ENCODE measurements around the gene ERMAP.

The ERMAP gene, protein sequence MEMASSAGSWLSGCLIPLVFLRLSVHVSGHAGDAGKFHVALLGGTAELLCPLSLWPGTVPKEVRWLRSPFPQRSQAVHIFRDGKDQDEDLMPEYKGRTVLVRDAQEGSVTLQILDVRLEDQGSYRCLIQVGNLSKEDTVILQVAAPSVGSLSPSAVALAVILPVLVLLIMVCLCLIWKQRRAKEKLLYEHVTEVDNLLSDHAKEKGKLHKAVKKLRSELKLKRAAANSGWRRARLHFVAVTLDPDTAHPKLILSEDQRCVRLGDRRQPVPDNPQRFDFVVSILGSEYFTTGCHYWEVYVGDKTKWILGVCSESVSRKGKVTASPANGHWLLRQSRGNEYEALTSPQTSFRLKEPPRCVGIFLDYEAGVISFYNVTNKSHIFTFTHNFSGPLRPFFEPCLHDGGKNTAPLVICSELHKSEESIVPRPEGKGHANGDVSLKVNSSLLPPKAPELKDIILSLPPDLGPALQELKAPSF

DNA sequence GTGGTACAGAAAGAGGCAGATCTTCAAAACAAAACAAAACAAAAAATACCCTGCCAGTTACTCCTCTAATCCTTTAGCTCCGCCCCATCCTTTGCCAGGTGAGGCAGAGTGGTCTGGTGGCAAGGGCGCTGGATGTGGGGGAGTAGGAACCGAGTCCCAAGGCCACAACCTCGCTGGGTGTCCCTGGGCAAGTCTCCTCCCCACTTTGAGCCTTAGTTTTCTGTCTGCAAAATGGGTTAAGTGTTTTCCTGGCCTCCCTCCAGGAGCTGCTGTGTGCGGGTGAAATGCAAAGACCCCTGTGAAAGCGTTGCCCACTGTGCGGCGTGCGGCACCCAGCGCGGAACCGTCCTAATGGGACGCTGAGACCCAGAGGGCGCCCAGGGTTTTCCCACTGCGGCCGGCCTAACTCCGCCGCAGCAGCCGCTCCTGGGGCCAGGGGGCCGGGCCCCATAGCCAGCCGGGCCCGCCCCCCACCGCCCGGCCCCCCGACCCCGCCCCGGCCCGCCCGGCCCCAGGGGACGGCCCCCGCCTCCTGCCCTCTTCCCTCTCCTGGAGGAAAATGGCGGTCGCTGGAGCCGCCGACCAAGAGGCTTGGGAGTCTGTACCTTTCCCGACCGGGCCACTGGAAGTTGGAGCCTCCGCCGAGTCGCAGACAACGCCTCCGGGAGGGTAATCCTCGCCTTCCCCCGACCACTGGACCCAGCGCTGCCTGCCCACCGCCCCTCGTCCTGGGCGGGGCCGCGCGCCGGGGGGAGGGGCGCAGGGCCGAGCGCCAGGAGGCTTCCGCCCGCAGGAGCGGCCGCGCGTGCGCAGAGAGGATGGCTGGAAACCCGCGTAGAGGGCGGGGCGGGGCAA lies at the start of gene ERMAP, which contains the start of gene SVBP:
Gene ERMAP (plus strand): TSS at position 538 of the 855 bp plus-strand sequence. CDS start 13,327 bp downstream, outside the sequence.
Gene SVBP (minus strand): TSS at position 813 of the 855 bp plus-strand sequence. CDS start 853 bp downstream, outside the sequence.
- DNase-seq, result peak; percentile 79 to 88

DNA sequence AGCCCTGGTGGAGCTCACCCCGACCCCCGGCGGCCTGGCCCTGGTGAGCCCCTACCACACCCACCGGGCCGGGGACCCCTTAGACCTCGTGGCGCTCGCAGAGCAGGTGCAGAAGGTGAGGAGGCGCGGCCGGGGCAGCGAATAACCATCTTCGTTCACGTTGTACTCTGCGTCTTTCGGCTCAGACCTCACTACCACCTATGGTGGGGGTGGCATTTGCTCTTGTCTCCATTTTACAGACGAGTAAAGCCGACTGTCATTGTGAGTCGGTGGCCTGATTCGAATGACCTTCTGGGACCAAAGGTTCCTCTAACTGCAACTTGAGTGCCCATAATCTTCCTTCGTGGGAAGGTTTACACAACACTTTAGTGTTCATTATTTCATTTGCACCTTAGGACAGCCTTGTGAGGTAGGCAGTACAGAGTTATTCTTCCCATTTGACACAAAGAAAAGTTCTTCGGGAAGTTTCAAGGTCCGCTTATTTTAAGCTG lies 49.4 kb upstream of the ERMAP start:
- no peak for DNase-seq

DNA sequence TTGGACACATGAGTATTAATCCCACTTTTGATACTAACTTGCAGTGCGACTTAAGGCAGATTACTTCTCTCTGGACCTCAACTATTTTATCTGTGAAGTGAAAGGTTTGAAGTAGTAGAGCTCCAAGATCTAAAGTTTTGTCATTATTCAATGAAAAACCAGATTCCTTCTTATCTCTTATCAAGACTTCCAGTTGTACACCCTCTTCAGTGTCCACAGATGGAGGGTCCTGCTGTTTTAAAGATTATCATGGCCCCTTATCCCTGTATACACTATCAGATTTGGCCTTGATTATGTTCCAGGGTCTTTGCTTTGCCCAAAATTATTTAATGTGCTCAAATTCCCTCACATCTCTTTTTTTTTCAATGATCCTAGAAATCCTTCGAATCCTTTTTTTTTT lies 48.8 kb upstream of the ERMAP start:
- DNase-seq, result no peak

DNA sequence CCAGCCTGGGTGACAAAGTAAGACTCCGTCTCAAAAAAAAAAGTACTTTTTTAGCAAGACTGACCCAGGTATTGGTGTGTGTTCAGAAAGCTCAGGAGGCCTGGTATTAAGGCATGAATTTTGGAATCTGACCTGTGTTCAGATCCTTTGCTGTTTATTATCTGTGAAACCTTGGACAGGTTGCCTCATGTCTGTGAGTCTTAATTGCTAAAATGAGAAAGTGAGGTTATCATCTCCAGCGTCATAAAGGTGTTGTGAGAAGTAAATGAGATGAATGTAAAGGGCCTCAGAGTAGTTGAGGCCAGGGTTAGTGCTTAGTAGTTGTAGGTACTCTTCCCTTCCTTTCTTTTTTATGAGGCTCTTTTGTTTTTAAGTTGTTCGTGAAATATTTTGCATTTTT lies 47.1 kb upstream of the ERMAP start:
- no peak for DNase-seq

DNA sequence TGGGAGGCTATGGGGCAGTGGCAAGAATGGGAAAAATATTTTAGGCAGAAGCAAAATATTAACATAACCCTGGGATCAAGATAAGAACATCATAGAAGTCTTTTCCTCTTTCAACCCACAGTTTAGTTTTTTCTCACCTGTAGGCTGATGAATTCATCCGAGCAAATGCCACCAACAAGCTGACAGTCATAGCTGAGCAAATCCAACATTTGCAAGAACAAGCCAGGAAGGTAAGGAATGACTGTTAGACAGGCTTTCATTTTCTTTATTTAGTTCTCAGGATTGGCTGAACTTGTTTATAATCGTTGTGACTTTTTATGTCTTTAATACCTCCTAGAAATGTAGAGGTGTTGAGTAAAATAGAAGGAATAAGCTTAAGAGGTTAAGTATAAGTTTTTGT lies 43.5 kb upstream of the ERMAP start:
- DNase-seq, result no peak

DNA sequence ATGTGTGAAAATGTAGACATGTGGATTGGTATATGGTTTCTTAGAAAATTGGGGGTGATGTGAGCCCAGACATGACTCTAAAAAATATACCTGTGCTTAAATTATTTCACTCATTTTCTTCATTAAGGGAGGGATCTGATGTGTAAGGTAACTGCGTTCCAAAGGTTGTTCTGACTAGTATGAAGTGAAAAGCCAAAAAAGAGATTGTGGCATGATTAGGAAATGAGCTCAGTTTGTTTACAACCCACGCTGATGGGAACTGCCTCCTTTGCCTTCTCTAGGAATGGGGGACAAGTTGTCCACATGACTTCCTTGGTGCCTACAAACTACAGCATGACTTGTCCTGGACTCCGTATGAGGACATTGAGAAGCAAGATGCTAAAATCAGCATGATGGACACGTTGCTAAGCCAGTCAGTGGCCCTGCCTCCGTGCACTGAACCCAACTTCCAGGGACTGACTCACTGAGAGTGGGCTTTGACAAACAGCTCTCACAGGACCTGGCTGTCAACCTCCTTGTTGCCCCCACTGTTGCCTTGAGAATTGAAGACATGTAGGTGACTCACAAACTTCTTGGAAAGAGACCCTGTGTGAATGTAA lies 41.9 kb upstream of the ERMAP start:
- no peak for DNase-seq

DNA sequence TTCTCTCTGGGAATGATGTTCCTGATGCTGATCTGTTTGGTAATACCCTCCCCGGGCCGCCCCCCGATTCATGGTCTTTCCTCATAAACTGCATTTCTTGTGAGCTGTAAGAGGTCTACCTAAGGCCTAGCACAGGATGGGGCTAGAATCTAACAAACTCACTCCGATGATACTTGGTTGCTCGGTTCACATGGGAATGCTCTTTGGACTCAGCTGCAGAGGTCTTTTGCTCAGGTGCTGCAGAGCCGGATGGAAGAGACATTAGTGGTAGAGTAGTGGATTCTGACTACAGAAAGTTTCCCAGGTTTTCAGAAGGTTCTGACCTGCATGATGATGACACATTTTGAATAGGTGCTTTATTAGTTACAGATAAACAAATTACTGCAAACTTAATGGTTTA lies 40.4 kb upstream of the ERMAP start:
- no peak for DNase-seq

DNA sequence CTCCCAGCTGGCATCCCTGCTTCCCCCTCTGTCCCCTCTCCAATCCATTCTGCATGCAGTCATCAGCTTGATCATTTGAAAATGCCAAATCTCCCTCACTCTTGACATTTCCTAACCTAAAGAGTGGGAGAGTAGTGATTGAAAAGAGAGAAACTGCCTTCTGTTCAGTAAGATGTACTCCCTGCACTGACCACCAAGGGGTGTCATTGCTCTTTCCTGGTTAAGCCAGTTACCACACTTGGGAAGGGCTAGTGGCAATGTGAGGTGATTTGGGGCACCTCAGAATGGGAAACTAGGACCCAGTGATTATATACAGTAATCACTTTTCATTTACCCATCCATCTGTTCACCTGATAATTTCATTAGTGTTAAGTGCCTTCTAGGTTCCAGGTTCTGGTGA lies 39.1 kb upstream of the ERMAP start:
- no peak for DNase-seq

DNA sequence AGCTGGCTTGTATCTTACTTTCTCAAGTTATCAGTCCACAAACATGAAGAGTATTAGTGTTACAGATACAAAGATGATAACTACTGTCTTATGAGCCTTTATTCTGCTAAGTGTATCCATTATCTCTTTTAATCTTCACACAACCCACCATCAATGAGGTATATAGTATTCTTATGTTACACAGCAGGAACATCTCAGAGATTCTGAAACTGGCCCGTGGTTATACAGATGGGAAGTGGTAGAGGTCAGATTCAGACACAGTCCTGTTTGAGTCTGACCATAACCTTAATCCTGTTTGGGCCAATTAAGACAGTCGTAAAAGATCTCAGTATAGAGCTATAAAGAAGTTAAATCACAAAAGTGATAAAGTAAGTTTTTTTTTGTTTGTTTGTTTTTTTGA lies 37.2 kb upstream of the ERMAP start:
- DNase-seq, result no peak

DNA sequence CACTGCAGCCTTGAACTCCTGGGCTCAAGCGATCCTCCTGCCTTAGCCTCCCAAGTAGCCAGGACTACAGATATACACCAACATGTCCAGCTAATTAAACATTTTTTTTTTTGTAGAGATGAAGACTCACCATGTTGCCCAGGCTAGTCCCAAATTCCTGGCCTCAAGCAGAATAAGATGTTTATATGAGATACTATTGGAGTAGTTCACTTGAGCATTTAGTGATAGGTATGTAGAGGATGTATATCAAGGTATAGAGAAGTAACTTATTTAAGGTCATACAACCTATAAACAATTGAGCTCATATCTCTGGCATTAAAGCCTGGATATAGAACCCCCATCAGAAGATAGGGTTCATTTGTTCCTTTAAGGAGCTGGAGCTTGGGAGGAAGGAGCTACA lies 36.7 kb upstream of the ERMAP start:
- no peak for DNase-seq

DNA sequence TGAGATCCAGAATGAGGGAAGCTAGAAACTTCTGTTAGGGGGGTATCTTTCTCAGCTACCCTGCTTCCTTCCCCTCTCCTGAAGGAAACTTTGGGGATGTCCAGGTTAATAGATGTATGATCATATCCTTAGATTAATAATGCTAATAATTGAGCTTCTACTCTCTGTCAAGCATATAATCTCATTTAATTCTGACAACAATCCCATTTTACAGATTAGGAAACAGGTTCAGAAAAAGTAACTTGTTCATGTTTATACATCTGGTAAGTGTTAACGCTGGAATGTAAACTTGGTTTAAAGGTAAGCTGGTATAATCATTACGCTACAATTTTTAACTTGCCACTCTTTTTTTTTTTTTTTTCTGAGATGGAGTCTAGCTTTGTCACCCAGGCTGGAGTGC lies 33.8 kb upstream of the ERMAP start:
- no peak for DNase-seq

DNA sequence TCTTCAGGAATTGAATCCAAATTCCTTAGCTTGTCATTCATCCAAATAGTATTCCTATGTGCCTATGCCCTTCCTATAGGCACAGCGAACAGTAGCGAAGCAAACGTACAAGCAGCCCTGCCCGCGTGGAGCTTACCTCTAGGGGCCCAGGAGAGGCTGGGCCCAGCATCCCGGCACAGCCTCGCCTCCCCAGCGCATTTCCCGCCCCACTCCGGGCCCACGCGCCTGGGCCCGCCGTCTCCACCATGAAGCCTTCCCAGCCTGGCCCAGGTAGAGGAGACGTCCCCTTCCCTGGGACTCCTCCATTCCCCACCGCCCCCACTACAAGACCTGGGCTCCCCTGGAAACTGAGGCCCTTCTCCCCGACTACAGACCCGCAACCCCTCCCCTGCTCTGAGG lies 32.4 kb upstream of the ERMAP start:
- no peak for DNase-seq

DNA sequence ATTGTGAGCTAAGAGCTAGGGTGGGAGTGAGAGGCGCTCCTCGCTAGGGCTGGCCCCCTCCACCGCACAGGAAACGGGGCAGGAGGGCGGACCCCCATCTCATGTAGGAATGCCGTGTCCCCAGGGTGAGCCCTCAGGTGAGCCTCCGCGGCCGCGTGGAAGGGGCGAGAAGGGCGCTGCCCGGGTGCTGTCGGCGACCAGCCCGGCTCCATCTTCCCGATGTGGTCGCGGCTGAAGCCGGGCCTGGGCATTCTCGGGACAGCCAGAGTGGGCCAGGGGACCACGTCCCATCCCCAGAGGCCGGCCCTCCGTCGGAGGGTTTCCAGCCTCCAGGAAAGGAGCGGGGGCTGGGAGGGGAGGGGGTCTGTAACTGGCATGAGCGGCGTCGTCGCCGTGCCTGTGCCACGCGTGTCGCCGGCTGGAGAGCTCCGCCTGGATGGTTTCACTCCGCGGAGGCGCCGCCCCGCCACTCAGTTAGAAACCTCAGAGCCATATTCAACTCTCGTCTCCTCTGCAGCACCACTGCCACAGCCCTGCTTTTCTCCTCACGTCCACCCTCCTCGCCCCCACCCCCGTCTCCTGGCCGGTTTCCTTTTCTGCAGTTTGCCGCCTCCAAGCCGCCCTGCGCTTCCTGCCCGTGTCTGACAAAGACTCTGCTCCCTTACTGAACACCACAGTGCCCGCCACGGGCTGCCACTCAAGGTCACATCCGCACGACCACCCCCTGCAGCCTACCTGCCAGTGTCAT lies 31.8 kb upstream of the ERMAP start, which contains the start of gene TMEM269:
Gene TMEM269 (plus strand): TSS at position 46 of the 748 bp plus-strand sequence. CDS start 4,903 bp downstream, outside the sequence.
- DNase-seq, result no peak

DNA sequence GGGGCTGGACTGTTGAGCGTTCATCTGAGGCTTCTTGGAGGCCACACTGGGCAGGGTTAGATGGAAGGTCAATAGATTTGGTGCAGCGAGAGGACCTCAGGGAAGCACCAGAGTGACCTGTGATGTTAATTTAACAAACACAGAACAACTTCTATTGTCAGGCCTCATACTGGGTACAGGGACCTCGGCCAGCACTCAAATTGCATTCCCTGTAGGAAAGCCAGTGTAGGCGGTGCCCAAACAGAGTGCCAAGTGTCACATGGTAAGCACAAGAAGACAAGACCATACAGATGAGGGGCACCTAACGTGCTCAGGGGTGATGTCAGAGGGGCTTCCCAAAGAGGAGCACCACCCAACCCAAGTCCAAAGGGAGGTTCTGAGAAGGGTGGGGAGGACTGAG lies 30.8 kb upstream of the ERMAP start:
- no peak for DNase-seq

DNA sequence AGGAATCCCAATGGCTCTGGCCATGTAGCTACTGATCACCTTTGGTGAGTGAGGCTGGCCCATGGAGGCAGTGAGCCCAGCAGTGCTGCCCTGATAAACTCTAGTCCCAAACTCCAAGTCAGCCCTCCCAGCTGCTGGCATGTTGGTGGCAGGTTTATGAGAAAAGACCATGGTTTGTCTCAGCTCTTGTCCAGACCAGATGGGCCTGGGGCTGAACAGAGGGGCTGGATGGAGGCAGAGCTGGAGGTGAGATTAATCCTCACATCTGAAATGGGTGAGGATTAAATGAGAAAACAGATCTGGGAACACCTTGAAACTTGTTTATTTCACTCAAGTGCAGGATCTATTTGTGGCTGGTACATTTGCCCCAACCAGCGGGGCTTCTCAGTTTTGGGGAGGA lies 28.9 kb upstream of the ERMAP start:
- DNase-seq, result no peak

DNA sequence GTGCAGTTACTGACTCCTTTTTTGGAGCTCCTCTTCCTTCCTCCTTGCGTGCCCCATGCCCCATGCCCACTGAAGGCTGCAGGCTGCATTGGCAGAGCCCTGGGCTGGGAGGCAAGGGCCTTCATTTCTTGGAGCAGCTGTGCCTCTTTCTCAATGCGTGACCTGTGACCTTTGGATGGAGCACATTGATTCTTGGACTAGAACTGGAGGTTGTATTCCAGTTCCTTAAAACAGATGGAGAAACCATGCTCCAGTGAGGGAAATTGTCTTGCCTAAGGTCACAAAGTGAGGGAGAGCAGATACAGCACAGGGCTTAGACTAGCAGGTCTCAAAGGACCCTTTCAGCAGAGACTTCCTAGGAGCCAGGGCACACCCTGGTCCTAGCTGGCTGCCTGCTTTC lies 23.1 kb upstream of the ERMAP start:
- DNase-seq, result no peak

DNA sequence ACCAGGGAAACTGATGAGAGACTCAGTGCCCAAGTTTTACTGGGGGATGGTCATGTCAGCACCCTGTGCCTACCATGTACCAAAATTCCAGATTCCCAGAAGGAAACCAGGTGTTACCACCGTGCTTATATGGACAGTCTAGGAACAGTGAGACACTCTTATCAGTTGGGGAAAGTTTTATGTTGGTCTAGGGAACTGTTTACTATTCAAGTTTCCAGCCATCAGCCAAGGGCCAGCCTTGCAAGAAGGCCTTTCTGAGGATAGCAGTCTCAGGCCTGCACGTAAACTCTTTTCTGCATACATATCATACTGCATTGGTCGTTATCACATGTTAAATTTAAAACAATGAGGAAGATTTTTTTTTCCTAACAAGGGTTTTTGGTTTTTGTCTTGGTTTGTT lies 19.5 kb upstream of the ERMAP start:
- no peak for DNase-seq

DNA sequence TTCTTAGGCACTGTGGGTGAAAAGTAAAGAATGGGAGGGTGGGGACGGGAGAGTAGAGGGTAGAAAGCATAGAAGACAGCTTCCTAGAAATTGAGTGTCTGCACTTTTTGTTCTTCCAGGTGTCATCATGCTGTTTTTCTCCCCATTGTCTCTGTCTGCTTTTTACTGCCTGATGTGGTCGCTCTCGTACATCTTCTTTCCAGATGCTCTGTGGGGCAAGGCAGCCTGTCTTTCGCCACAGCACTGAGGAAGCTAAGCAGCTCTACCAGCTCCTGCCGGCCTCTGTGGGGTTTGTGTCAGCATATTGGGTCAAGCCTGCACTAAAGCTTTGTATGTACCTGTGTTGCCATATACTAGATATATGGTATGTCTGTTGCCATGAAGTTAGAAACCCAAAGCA lies 18.9 kb upstream of the ERMAP start:
- DNase-seq, result no peak

DNA sequence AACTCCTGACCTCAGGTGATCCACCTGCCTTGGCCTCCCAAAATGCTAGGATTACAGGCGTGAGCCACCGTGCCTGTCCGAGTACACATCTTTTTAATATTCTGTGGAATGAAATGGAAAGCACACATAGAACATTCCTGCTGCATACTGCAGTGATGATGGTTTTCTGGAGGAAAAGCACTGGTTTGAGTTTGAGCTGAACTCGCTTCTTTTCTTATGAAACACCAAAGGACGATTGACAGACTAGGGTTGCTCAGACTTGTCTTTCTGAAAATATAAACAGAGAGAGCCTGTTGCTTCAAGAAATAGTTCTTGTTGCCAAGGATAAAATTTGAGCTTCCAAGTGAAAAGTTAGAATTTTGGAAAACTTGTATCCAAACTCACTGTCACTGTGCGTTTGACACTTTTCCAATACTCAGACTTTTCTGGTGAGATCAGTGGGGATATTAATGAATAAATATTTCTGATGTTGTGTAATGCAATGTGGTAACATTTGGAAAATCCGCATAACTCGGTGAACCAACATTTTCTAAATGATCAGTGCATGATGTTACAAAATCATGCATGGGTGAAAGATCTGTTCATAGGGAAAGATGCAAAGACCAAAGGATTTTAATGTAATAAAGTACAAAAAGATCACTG lies 15.0 kb upstream of the ERMAP start:
- no peak for DNase-seq

DNA sequence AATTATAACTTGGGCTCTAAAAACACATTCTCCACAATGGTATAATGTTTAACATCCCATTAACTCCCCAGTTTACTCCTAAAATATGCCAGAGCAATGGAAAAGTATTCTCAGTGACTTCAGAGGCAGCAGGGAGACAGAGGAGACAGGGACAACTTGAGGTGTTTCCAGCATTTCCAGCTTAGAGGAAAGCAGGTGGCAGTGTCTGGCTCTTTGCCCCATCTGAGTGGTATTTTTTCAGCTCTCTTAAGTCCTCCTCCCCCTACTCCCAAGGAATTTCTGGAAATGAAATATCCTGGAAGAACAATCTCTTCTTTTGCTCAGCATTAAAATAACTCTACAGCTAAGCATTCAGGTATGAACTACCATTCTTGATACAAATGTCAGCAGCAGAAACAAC lies 10.8 kb upstream of the ERMAP start:
- no peak for DNase-seq

DNA sequence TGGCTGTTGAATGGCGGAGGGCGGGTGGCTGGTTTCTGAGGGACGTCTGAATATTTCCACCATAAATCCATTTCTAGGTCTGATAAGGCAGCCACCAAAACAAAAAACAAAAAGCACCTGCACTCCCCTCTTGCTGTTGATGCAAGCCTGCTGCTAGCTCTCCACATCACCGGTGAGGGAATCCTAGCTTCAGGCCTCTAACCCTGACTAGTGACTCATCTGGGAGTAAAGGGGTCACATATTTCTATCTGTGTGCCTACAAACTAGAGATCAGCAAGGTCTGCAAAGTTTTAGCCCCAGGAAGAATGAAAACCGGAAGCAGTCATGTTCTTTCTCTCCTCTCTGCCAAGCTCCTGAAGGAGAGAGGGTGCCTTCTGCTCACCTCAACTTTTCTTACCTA lies 10.3 kb upstream of the ERMAP start:
- no peak for DNase-seq

All from NCI-H1930 (cell line).